ENCODE measurements around the gene PKP3. TPM values are rescaled to one million over a fixed set of nuclear protein-coding genes. Genes with fewer than 3 reads are reported as not detected.
A peak's percentile ranks its signal among the peaks of the same experiment; 100 is the strongest.

Gene PKP3
- total and polyA plus RNA-seq, 9 of the 15 experiments (the other 6 are each of a cell fraction or from before 2014, with no cell fraction given): 0.11 to 110 (median 30.7) TPM

- TF ChIP-seq PATZ1 (CRISPR knock-in tag; IDR thresholded peaks at IDR 0.05; ENCODE audit: borderline replicate concordance) (peak; percentile 92), PTRF (tag; IDR thresholded peaks at IDR 0.05) (peak; percentile 96), ZNF239 (CRISPR knock-in tag; IDR thresholded peaks at IDR 0.05) (peak; percentile 90), ZNF280B (CRISPR knock-in tag; IDR thresholded peaks at IDR 0.05) (0 out of 2 replicates have a peak, but pooled peaks have one; percentile 76), ZNF175 (CRISPR knock-in tag; IDR thresholded peaks at IDR 0.05; ENCODE audit: low read depth) (peak; percentile 91), CREB3L1 (IDR thresholded peaks at IDR 0.05; ENCODE audit: borderline replicate concordance, low read depth) (no peak), SUPT5H (IDR thresholded peaks at IDR 0.05) (no peak), MTF1 (CRISPR knock-in tag; IDR thresholded peaks at IDR 0.05; ENCODE audit: borderline replicate concordance) (peak; percentile 94), NCOA1 (IDR thresholded peaks at IDR 0.05; ENCODE audit: low read depth) (no peak), ZNF121 (CRISPR knock-in tag; conservative IDR thresholded peaks at IDR 0.05) (no peak), IRF9 (tag; IDR thresholded peaks at IDR 0.05) (peak; percentile 94), MAFK (IDR thresholded peaks at IDR 0.05; ENCODE audit: low read length) (no peak), HDGF (IDR thresholded peaks at IDR 0.05) (no peak), RNF219 (CRISPR knock-in tag; IDR thresholded peaks at IDR 0.05) (peak; percentile 85), ESRRA (IDR thresholded peaks at IDR 0.05; ENCODE audit: borderline replicate concordance, low read depth) (no peak), HDAC3 (IDR thresholded peaks at IDR 0.05; ENCODE audit: borderline replicate concordance, partially characterized antibody) (no peak), XRCC5 (IDR thresholded peaks at IDR 0.05; ENCODE audit: low read depth, low read length) (no peak), ZNF449 (CRISPR knock-in tag; IDR thresholded peaks at IDR 0.05) (peak; percentile 96), CSDE1 (IDR thresholded peaks at IDR 0.05) (no peak)
These were observed 41.5 kb upstream of the PKP3 start (continued) for GRCh38 chr11:352456-353031.

All from K562 (cell line).